Lung (tissue), 12 donors: ENCODE results near the gene MYG1. TPM values are rescaled to one million over a fixed set of nuclear protein-coding genes. Genes with fewer than 3 reads are reported as not detected.
A peak's percentile ranks its signal among the peaks of the same experiment; 100 is the strongest.

ENCODE experiments used
- ATAC-seq: fragments of 200-7000 bp; cut with Tn5 transposase; one replicate; pipeline ENCODE4 v1.9.1; 2020; ENCODE audit warnings: moderate number of reproducible peaks; ENCODE audit not compliant: insufficient read depth, low FRiP score
- DNase-seq, 3 donors: peaks; one replicate each; pipeline ENCODE4 v3.0.0-alpha.2; 2013 to 2017
- H3K27ac ChIP-seq, 2 donors: one replicate each; pipeline ENCODE4 v1.5.1; 2013; ENCODE audit warnings: mild to moderate bottlenecking in 2 of 2, moderate library complexity in 2 of 2, control low read depth in 1 of 2, inconsistent platforms in 1 of 2, low read depth in 1 of 2, low read length in 1 of 2
- H3K27me3 ChIP-seq, 3 donors: one replicate each; pipeline ENCODE4 v1.5.1; 2013; ENCODE audit warnings: low read length in 2 of 3; ENCODE audit not compliant: control insufficient read depth in 3 of 3, insufficient read depth in 3 of 3
- H3K36me3 ChIP-seq, 4 donors: one replicate each; pipeline ENCODE4 v1.5.1; 2013; ENCODE audit warnings: low read length in 4 of 4, mild to moderate bottlenecking in 1 of 4, moderate library complexity in 1 of 4; ENCODE audit not compliant: control insufficient read depth in 4 of 4, insufficient read depth in 4 of 4
- H3K4me1 ChIP-seq, 5 donors: one replicate each; pipeline ENCODE4 v1.5.1; 2013; ENCODE audit warnings: low read length in 5 of 5, mild to moderate bottlenecking in 2 of 5, moderate library complexity in 1 of 5; ENCODE audit not compliant: control insufficient read depth in 5 of 5, insufficient read depth in 5 of 5
- H3K4me3 ChIP-seq: one replicate; pipeline ENCODE4 v1.5.1; 2013; ENCODE audit warnings: mild to moderate bottlenecking, control low read depth, moderate library complexity
- H3K9ac ChIP-seq, 2 donors: one replicate each; pipeline ENCODE4 v1.5.1; 2013; ENCODE audit warnings: low read length in 2 of 2, control low read depth in 1 of 2; ENCODE audit not compliant: insufficient read depth in 1 of 2
- H3K9me3 ChIP-seq, 4 donors: one replicate each; pipeline ENCODE4 v1.5.1; 2013; ENCODE audit warnings: low read length in 3 of 4, mild to moderate bottlenecking in 1 of 4, moderate library complexity in 1 of 4; ENCODE audit not compliant: control insufficient read depth in 4 of 4, insufficient read depth in 3 of 4
- CTCF ChIP-seq: IDR thresholded peaks from 2 replicates; pipeline ENCODE4 v1.5.1; 2012; ENCODE audit warnings: mild to moderate bottlenecking; ENCODE audit errors: control extremely low read depth, extremely low read depth
- WGBS, 2 donors: extraction: QIAGEN DNeasy Blood & Tissue Kit; methylation state at CpG; one replicate each; pipeline ENCODE4 v1.1.7; 2013; 5-methylcytosine and 5-hydroxymethylcytosine counted together
- polyA plus RNA-seq, 2 donors: library from polyadenylated mRNA; stranded (reverse); fragments of 200-250 nt; gene quantifications; one replicate each; pipeline ENCODE4 v1.2.1, GENCODE V29; 2013
- total RNA-seq, 2 donors: library from RNA; depleted of rRNA in 1 of 2; stranded (reverse); fragments of >200 nt in 1 of 2; gene quantifications; one replicate each; pipeline ENCODE4 v1.2.1, GENCODE V29; 2014 to 2021
- donor health status: control.
- donor health status: control.
- donor health status: Bipolar disorder and iron deficiency.
- donor health status: healthy.
- donor health status: DM: yes; HTN: yes; CAD: no.

MYG1 gene
- total and polyA plus RNA-seq, 4 donors = 22.1 to 88.9 (median 59.8) TPM

- no peak overlapping the region for H3K4me3 ChIP-seq
Observed at GRCh38 chr12:53343969-53344368, 44.5 kb downstream of the MYG1 start.

GRCh38 chr12:53344487-53344823, 45.0 kb downstream of the MYG1 start:
- 3 to 5% methylated on average over 12 to 19 of the region's 19 CpGs for WGBS, 2 donors
- Histone ChIP-seq H3K36me3 (no peaks in the 10 kb centered on the region), H3K4me3 (no peak overlapping the region), H3K4me1 (peaks cover 0 to 15% (median 3%) of the 10 kb centered on the region in 5 donors), H3K9ac (peak overlapping the region in 1 of 2 donors; percentile 56), H3K27ac (no peak overlapping the region), H3K27me3 (peaks cover 0 to 3% (median 0%) of the 10 kb centered on the region in 3 donors), H3K9me3 (no peaks in the 10 kb centered on the region)
- DNase-seq (no peak), ATAC-seq (no peak)
- TF ChIP-seq CTCF = no peak

More at GRCh38 chr12:53343969-53344368, 44.5 kb downstream of the MYG1 start:
- no peak for TF ChIP-seq CTCF
- H3K9me3 ChIP-seq = no peaks in the 10 kb centered on the region
- no peak overlapping the region for H3K27ac ChIP-seq
- ATAC-seq (no peak), DNase-seq (no peak)
- peaks cover 0 to 15% (median 3%) of the 10 kb centered on the region in 5 donors for H3K4me1 ChIP-seq
- no peaks in the 10 kb centered on the region for H3K36me3 ChIP-seq
- H3K9ac ChIP-seq = peak overlapping the region in 1 of 2 donors; percentile 56
- H3K27me3 ChIP-seq = peaks cover 0 to 3% (median 0%) of the 10 kb centered on the region in 3 donors
- 94 to 97% methylated on average over 4 of the region's 4 CpGs for WGBS, 2 donors

DNA sequence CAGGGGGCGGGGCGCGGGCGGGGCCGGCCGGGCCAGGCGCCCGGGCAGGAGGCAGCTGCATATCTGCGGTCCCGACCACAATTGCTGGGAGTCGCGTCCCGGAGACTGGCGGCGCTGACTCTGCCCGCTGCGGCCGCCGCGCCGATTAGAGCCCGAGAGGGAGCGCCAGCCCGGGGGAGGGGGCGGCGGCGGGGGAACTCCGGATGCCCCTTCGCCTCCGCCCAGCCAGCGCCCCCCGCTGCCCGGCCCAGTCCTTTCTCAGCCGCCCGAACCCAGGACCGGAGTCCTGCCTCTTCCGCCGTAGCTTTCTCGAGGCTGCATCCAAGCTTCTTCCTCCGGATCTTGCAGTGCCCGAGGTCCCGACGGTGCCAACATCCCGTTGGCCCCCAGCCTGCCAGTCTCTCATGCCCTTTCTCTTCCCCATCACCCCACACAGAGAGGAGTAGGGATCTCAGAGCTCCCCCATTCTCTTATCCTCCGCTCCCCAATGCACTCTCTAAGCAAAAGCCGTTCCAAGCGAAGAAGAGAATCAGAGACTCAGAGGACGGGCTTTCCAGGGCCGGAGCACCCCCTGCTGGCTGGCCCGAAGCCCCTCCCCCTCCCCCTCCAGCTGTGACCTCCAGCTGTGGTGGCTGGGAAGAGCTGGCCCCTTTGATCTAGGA, 45.5 kb downstream of the MYG1 start:
- WGBS, 2 donors = 1 to 2% methylated on average over 33 to 50 of the region's 50 CpGs
- ATAC-seq (peak; percentile 81), DNase-seq (peak; percentile 93 to 94 (median 93))
- Histone ChIP-seq H3K9me3 (no peaks in the 10 kb centered on the region), H3K27ac (peak overlapping the region; percentile 72 to 81), H3K27me3 (peaks cover 0 to 3% (median 0%) of the 10 kb centered on the region in 3 donors), H3K36me3 (no peaks in the 10 kb centered on the region), H3K9ac (peak overlapping the region; percentile 63 to 86), H3K4me1 (peaks cover 0 to 15% (median 3%) of the 10 kb centered on the region in 5 donors), H3K4me3 (peak overlapping the region; percentile 16)
- TF ChIP-seq CTCF = peak; percentile 53
